OCI-LY3 (cell line): ENCODE results near the gene INVS.

ENCODE experiments used
- CTCF ChIP-seq: fragments of 200-600, 300-600 bp; sonication (generic); IDR thresholded peaks from 2 replicates; pipeline ENCODE4 v1.5.1; 2014; ENCODE audit warnings: antibody characterized with exemption, low read length, low read depth
- EZH2phosphoT487 ChIP-seq: fragments of 200-600 bp; shearing (Covaris generic); IDR thresholded peaks from 2 replicates; pipeline ENCODE4 v1.6.1; 2018; ENCODE audit warnings: antibody characterized with exemption, mixed run types, low read depth

GRCh38 chr9:100196215-100196614 lies 97.2 kb downstream of the INVS start:
- TF ChIP-seq CTCF (no peak), EZH2phosphoT487 (no peak)
